ENCODE data around the gene CSHL1. TPM values are rescaled to one million over a fixed set of nuclear protein-coding genes. Genes with fewer than 3 reads are reported as not detected.
"Not testable (repeated sequence)": the region's sequence is repeated elsewhere in the genome, so short reads cannot be mapped to it uniquely, and the experiment has no call there.

Gene CSHL1
- total RNA-seq, 6 experiments from 2014 or later = not detected

- H3K4me3 Mint-ChIP-seq = no peak overlapping the region
- no peak overlapping the region for H3K27ac Mint-ChIP-seq
- H3K9me3 Mint-ChIP-seq = no peaks in the 10 kb centered on the region
- no peak for TF ChIP-seq CTCF (IDR thresholded peaks at IDR 0.05)
- no peaks in the 10 kb centered on the region for H3K4me1 Mint-ChIP-seq (ENCODE audit: low read depth)
- H3K36me3 Mint-ChIP-seq (ENCODE audit: low read depth) = no peaks in the 10 kb centered on the region
- no peak for DNase-seq
- peaks cover 12% of the 10 kb centered on the region for H3K27me3 Mint-ChIP-seq (ENCODE audit: insufficient read depth)
These were observed 18.1 kb upstream of the CSHL1 start for GRCh38 chr17:63928966-63929695.

GRCh38 chr17:63928172-63928666, 17.2 kb upstream of the CSHL1 start:
- Mint-ChIP-seq H3K4me3 (no peak overlapping the region), H3K9me3 (no peaks in the 10 kb centered on the region), H3K27ac (no peak overlapping the region), H3K4me1 (ENCODE audit: low read depth) (no peaks in the 10 kb centered on the region), H3K36me3 (ENCODE audit: low read depth) (no peaks in the 10 kb centered on the region), H3K27me3 (ENCODE audit: insufficient read depth) (peaks cover 4% of the 10 kb centered on the region)
- DNase-seq = no peak
- TF ChIP-seq CTCF (IDR thresholded peaks at IDR 0.05) = no peak

GRCh38 chr17:63927464-63928171, 16.6 kb upstream of the CSHL1 start:
- no peak for TF ChIP-seq CTCF (IDR thresholded peaks at IDR 0.05)
- DNase-seq = no peak
- no peaks in the 10 kb centered on the region for H3K4me1 Mint-ChIP-seq (ENCODE audit: low read depth)

GRCh38 chr17:63926164-63926563, 15.1 kb upstream of the CSHL1 start:
- Mint-ChIP-seq H3K27me3 (ENCODE audit: insufficient read depth) (peaks cover 6% of the 10 kb centered on the region), H3K4me3 (no peak overlapping the region), H3K4me1 (ENCODE audit: low read depth) (no peaks in the 10 kb centered on the region), H3K36me3 (ENCODE audit: low read depth) (no peaks in the 10 kb centered on the region), H3K27ac (no peak overlapping the region), H3K9me3 (no peaks in the 10 kb centered on the region)
- no peak for DNase-seq
- no peak for TF ChIP-seq CTCF (IDR thresholded peaks at IDR 0.05)

More at GRCh38 chr17:63927464-63928171, 16.6 kb upstream of the CSHL1 start:
- Mint-ChIP-seq H3K9me3 (no peaks in the 10 kb centered on the region), H3K36me3 (ENCODE audit: low read depth) (no peaks in the 10 kb centered on the region), H3K27ac (no peak overlapping the region), H3K27me3 (ENCODE audit: insufficient read depth) (peaks cover 6% of the 10 kb centered on the region), H3K4me3 (no peak overlapping the region)

- H3K27ac Mint-ChIP-seq = no peak overlapping the region
- TF ChIP-seq CTCF (IDR thresholded peaks at IDR 0.05) = no peak
- H3K36me3 Mint-ChIP-seq (ENCODE audit: low read depth) = no peaks in the 10 kb centered on the region
- H3K4me3 Mint-ChIP-seq = no peak overlapping the region
- H3K9me3 Mint-ChIP-seq = no peaks in the 10 kb centered on the region
- peaks cover 3% of the 10 kb centered on the region; the same call in 1 of the 2 replicates for H3K27me3 Mint-ChIP-seq (ENCODE audit: insufficient read depth)
- H3K4me1 Mint-ChIP-seq (ENCODE audit: low read depth) = no peaks in the 10 kb centered on the region
- DNase-seq = no peak
These were observed 14.6 kb upstream of the CSHL1 start for GRCh38 chr17:63925615-63926014.

GRCh38 chr17:63922402-63922801, 11.3 kb upstream of the CSHL1 start:
- not testable (repeated sequence) for H3K4me1 Mint-ChIP-seq (ENCODE audit: low read depth); H3K36me3 Mint-ChIP-seq (ENCODE audit: low read depth); H3K9me3 Mint-ChIP-seq; DNase-seq; H3K4me3 Mint-ChIP-seq; H3K27ac Mint-ChIP-seq; H3K27me3 Mint-ChIP-seq (ENCODE audit: insufficient read depth)

GRCh38 chr17:63920779-63921178, 9.7 kb upstream of the CSHL1 start:
- DNase-seq; H3K4me3 Mint-ChIP-seq; H3K4me1 Mint-ChIP-seq (ENCODE audit: low read depth); H3K36me3 Mint-ChIP-seq (ENCODE audit: low read depth); H3K27ac Mint-ChIP-seq; H3K9me3 Mint-ChIP-seq: not testable (repeated sequence)
- H3K27me3 Mint-ChIP-seq (ENCODE audit: insufficient read depth) = peaks cover 21% of the 10 kb centered on the region

- H3K27me3 Mint-ChIP-seq (ENCODE audit: insufficient read depth) = peaks cover 25% of the 10 kb centered on the region
- not testable (repeated sequence) for H3K27ac Mint-ChIP-seq; H3K4me1 Mint-ChIP-seq (ENCODE audit: low read depth); H3K36me3 Mint-ChIP-seq (ENCODE audit: low read depth); DNase-seq; H3K9me3 Mint-ChIP-seq; H3K4me3 Mint-ChIP-seq
These were observed 9.0 kb upstream of the CSHL1 start for GRCh38 chr17:63920050-63920449.

Measured in HFFc6 (cell line).